Measurements from ENCODE around the gene ALG12.

GRCh38 chr22:49910229-49911155 lies 7.7 kb downstream of the ALG12 start:
- TF ChIP-seq, protein P1, sequence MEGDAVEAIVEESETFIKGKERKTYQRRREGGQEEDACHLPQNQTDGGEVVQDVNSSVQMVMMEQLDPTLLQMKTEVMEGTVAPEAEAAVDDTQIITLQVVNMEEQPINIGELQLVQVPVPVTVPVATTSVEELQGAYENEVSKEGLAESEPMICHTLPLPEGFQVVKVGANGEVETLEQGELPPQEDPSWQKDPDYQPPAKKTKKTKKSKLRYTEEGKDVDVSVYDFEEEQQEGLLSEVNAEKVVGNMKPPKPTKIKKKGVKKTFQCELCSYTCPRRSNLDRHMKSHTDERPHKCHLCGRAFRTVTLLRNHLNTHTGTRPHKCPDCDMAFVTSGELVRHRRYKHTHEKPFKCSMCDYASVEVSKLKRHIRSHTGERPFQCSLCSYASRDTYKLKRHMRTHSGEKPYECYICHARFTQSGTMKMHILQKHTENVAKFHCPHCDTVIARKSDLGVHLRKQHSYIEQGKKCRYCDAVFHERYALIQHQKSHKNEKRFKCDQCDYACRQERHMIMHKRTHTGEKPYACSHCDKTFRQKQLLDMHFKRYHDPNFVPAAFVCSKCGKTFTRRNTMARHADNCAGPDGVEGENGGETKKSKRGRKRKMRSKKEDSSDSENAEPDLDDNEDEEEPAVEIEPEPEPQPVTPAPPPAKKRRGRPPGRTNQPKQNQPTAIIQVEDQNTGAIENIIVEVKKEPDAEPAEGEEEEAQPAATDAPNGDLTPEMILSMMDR (IDR thresholded peaks at IDR 0.05) = no peak
- TF ChIP-seq POLR2A (IDR thresholded peaks at IDR 0.05) (no peak), EP300 (IDR thresholded peaks at IDR 0.05; ENCODE audit: low read depth) (no peak), POLR2AphosphoS5 (IDR thresholded peaks at IDR 0.05) (no peak)
